Measurements from ENCODE around the gene SKIC2. TPM values are rescaled to one million over a fixed set of nuclear protein-coding genes. Genes with fewer than 3 reads are reported as not detected.

Gene SKIC2
- total RNA-seq: 53.5 TPM

DNA sequence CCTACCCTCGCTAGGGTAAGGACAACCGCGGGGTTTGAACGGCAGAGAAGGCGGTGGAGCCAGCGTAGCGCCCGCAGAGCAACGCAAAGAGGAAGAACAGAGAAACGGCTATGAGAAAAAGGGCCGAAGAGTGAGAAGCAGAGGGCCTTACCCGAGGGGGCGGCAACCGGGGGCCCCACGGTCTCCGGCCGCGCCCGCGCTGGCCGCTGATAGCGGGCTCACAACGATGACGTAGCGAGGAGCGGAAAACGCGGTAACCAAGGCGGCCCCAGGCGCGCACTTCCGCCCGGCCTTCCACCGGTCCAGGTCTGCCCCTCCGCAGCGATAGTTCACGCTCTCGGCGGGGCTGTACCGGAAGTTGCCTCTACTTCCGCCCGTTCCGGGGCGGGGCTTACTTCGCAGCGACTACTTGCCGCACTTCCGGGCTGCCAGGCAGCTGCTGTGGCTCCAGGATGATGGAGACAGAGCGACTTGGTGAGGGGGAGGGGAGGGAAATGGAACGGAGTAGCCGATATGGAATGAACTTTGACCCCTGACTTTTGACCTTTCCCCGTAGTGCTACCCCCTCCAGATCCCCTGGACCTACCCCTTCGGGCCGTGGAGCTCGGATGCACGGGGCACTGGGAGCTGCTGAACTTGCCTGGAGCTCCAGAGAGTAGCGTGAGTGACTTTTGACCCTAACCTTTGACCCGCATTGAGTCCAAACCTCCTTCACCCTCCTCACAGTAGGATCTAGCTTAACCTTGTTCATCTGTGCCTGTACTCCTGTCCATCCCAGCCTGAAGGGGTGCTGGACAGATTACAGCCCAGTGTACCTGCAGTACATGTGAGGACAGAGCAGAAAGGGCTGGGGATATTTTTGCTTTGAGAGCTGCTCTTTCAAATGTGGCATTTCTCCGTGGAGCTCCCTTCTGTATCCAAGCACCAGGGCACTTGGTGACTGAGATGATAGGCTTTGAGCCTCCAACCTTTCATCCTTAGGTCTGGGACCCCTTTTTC is at the start of gene SKIC2, which contains the start of gene NELFE:
Gene SKIC2 (plus strand): TSS at position 435 of the 999 bp plus-strand sequence. CDS start 18 bp downstream, at position 453.
Gene NELFE (minus strand): TSS at position 231 of the 999 bp plus-strand sequence. CDS start 525 bp downstream, outside the sequence.

DNA sequence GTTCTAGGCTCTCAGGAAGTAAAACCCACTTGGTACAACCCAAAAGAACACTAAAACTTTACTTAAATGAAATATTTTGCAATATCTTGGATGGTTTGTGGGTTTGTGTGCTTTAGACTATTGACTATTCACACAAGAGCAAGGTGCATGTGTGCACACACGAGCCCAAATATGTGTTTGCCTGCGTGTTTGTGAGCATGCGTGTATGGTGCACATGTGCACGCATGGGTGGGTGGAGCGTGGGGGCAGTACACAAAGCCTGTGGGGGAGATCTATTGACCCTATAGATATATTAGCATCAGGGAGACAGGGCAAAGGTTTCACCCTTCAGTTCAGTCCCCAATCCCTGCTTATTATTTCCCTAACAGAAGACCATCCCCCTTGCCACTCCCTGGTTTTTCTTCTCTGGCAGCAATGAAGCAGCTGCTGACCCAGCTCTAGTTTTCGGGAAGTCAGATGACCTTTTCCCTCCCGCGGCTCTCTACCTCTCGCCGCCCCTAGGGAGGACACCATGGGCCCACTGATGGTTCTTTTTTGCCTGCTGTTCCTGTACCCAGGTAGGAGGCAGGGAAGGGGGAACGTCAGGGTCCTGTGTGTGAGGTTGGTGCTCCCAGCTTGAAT is 31.6 kb upstream of the SKIC2 start, which contains the start of gene C2:
Gene C2 (plus strand): TSS at position 476 of the 621 bp plus-strand sequence. CDS start 36 bp downstream, at position 512.

GRCh38 chr6:31945507-31946369 is 13.2 kb upstream of the SKIC2 start, which contains the start of gene CFB:
CFB (plus strand) TSS chr6:31946095; CDS start chr6:31946222, 127 bp downstream.

GRCh38 chr6:31971993-31972708 is 13.2 kb downstream of the SKIC2 start, which contains the start of gene DXO:
DXO (minus strand) TSS chr6:31972138; CDS start chr6:31971675, 463 bp downstream.

DNA sequence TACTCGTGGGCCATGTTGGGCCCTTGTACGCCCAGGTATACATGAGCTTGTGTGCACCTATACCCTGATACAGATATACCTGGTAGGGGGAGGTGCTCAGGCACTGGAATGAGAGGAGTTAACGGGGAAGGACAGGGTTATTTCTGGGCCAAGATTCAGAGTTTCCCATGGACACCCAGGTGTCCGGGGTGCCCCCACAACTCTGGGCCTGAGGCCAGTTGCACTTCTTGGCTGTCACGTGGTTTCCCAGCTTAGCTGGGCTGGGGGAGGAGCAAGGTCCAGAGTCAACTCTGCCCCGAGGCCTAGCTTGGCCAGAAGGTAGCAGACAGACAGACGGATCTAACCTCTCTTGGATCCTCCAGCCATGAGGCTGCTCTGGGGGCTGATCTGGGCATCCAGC is 22.8 kb downstream of the SKIC2 start, which contains the start of gene C4A:
Gene C4A (plus strand): TSS at position 314 of the 400 bp plus-strand sequence. CDS start 51 bp downstream, at position 365.

DNA sequence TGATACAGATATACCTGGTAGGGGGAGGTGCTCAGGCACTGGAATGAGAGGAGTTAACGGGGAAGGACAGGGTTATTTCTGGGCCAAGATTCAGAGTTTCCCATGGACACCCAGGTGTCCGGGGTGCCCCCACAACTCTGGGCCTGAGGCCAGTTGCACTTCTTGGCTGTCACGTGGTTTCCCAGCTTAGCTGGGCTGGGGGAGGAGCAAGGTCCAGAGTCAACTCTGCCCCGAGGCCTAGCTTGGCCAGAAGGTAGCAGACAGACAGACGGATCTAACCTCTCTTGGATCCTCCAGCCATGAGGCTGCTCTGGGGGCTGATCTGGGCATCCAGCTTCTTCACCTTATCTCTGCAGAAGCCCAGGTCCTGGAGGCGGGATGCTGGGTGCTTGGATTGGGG is 55.6 kb downstream of the SKIC2 start, which contains the start of gene C4B:
Gene C4B (plus strand): TSS at position 249 of the 400 bp plus-strand sequence. CDS start 51 bp downstream, at position 300.

Small RNA genes within 50 kb of the gene (small RNA-seq; reads per million reads assigned to genes)
- not detected for gene AL645922.1 (ENCODE audit: low replicate concordance)

Other genes with a start within 250 kb of the SKIC2 start
- not detected for gene LY6G6D, start 243.8 kb upstream of the SKIC2 start, total RNA-seq
- not detected for gene LY6G6C, start 237.4 kb upstream of the SKIC2 start, total RNA-seq
- gene MPIG6B, start 235.8 kb upstream of the SKIC2 start, total RNA-seq: 4.7 TPM
- gene DDAH2, start 229.9 kb upstream of the SKIC2 start, total RNA-seq: 121 TPM
- gene CLIC1, start 222.6 kb upstream of the SKIC2 start, total RNA-seq: 227 TPM
- gene MSH5, start 219.2 kb upstream of the SKIC2 start, total RNA-seq: 18.9 TPM
- gene SAPCD1, start 196.5 kb upstream of the SKIC2 start, total RNA-seq: 4.3 TPM
- gene VWA7, start 181.8 kb upstream of the SKIC2 start, total RNA-seq: 8.6 TPM
- gene VARS1, start 163.4 kb upstream of the SKIC2 start, total RNA-seq: 38.8 TPM
- gene LSM2, start 152.2 kb upstream of the SKIC2 start, total RNA-seq: 33.5 TPM
- 2.9 TPM for gene HSPA1L, start 143.9 kb upstream of the SKIC2 start, total RNA-seq
- gene HSPA1A, start 143.6 kb upstream of the SKIC2 start, total RNA-seq: 1,222 TPM
- gene HSPA1B, start 131.4 kb upstream of the SKIC2 start, total RNA-seq: 1,232 TPM
- 46.4 TPM for gene NEU1, start 96.4 kb upstream of the SKIC2 start, total RNA-seq
- 28.4 TPM for gene SLC44A4, start 80.2 kb upstream of the SKIC2 start, total RNA-seq
- gene EHMT2, start 61.5 kb upstream of the SKIC2 start, total RNA-seq: 71.4 TPM
- 14.4 TPM for gene ZBTB12, start 57.1 kb upstream of the SKIC2 start, total RNA-seq
- gene C2, start 31.5 kb upstream of the SKIC2 start, total RNA-seq: 7.1 TPM
- 9.9 TPM for gene CFB, start 13.1 kb upstream of the SKIC2 start, total RNA-seq
- 50.0 TPM for gene NELFE, start 204 bp upstream of the SKIC2 start, total RNA-seq
- gene DXO, start 13.0 kb downstream of the SKIC2 start, total RNA-seq: 20.1 TPM
- gene C4A, start 22.9 kb downstream of the SKIC2 start, total RNA-seq: 48.4 TPM
- gene C4B, start 55.6 kb downstream of the SKIC2 start, total RNA-seq: 45.4 TPM
- gene CYP21A2, start 79.2 kb downstream of the SKIC2 start, total RNA-seq: 0.64 TPM
- gene TNXB, start 150.2 kb downstream of the SKIC2 start, total RNA-seq: 52.8 TPM
- gene ATF6B, start 169.1 kb downstream of the SKIC2 start, total RNA-seq: 49.8 TPM
- 4.4 TPM for gene FKBPL, start 171.1 kb downstream of the SKIC2 start, total RNA-seq
- 1.9 TPM for gene PRRT1, start 192.8 kb downstream of the SKIC2 start, total RNA-seq
- gene PPT2, start 195.0 kb downstream of the SKIC2 start, total RNA-seq: 39.3 TPM
- 14.0 TPM for gene EGFL8, start 205.4 kb downstream of the SKIC2 start, total RNA-seq
- gene AGPAT1, start 216.9 kb downstream of the SKIC2 start, total RNA-seq: 29.7 TPM
- gene RNF5, start 219.2 kb downstream of the SKIC2 start, total RNA-seq: 65.9 TPM
- gene AGER, start 225.1 kb downstream of the SKIC2 start, total RNA-seq: 6.0 TPM
- gene PBX2, start 231.0 kb downstream of the SKIC2 start, total RNA-seq: 86.2 TPM
- gene GPSM3, start 233.5 kb downstream of the SKIC2 start, total RNA-seq: 7.8 TPM

Measured in metanephros (tissue), 2 donors.